ENCODE measurements around the gene TPSG1.
"Not testable (repeated sequence)": the region's sequence is repeated elsewhere in the genome, so short reads cannot be mapped to it uniquely, and the experiment has no call there.

DNA sequence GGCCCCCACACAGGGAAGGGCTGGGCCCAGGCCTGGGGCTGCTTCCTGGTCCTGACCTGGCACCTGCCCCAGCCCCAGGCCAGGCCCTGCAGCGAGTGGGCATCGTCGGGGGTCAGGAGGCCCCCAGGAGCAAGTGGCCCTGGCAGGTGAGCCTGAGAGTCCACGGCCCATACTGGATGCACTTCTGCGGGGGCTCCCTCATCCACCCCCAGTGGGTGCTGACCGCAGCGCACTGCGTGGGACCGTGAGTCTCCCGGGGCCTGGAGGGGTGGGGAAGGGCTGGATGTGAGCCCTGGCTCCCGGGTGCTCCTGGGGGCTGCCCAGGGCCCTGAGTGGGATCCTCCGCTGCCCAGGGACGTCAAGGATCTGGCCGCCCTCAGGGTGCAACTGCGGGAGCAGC, 16.0 kb upstream of the TPSG1 start:
- TF ChIP-seq, protein P1, sequence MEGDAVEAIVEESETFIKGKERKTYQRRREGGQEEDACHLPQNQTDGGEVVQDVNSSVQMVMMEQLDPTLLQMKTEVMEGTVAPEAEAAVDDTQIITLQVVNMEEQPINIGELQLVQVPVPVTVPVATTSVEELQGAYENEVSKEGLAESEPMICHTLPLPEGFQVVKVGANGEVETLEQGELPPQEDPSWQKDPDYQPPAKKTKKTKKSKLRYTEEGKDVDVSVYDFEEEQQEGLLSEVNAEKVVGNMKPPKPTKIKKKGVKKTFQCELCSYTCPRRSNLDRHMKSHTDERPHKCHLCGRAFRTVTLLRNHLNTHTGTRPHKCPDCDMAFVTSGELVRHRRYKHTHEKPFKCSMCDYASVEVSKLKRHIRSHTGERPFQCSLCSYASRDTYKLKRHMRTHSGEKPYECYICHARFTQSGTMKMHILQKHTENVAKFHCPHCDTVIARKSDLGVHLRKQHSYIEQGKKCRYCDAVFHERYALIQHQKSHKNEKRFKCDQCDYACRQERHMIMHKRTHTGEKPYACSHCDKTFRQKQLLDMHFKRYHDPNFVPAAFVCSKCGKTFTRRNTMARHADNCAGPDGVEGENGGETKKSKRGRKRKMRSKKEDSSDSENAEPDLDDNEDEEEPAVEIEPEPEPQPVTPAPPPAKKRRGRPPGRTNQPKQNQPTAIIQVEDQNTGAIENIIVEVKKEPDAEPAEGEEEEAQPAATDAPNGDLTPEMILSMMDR (conservative IDR thresholded peaks at IDR 0.05; ENCODE audit: low read length): not testable (repeated sequence)
- TF ChIP-seq EZH2phosphoT487 (IDR thresholded peaks at IDR 0.05; ENCODE audit: borderline replicate concordance): not testable (repeated sequence)

Measured in Loucy (cell line).